KMS-11 (cell line): ENCODE measurements around the gene DNM3.

Experiments
- H2AFZ ChIP-seq: fragments of 200-600 bp; sonication (generic); 2 replicates; pipeline ENCODE4 v1.6.1; 2016; ENCODE audit warnings: antibody characterized with exemption, mixed run types, low read depth
- H3K27ac ChIP-seq: fragments of 200-600 bp; sonication (generic); 2 replicates; pipeline ENCODE4 v1.6.1; 2016; ENCODE audit warnings: mild to moderate bottlenecking, mixed run types
- H3K27me3 ChIP-seq: fragments of 200-600 bp; sonication (generic); 2 replicates; pipeline ENCODE4 v1.6.1; 2017; ENCODE audit warnings: mild to moderate bottlenecking, low read depth, mixed run types, moderate library complexity; ENCODE audit not compliant: insufficient read depth
- H3K36me3 ChIP-seq: fragments of 200-600 bp; sonication (generic); 2 replicates; pipeline ENCODE4 v1.6.1; 2017; ENCODE audit warnings: mild to moderate bottlenecking, mixed run types; ENCODE audit not compliant: insufficient read depth
- H3K4me1 ChIP-seq: fragments of 200-600 bp; sonication (generic); 2 replicates; pipeline ENCODE4 v1.6.1; 2016; ENCODE audit warnings: mild to moderate bottlenecking, low read depth, mixed run types; ENCODE audit not compliant: poor library complexity, severe bottlenecking
- H3K4me2 ChIP-seq: fragments of 200-600 bp; sonication (generic); 2 replicates; pipeline ENCODE4 v1.7.0; 2016; ENCODE audit warnings: mild to moderate bottlenecking, mixed run types
- H3K4me3 ChIP-seq: fragments of 200-600 bp; sonication (generic); IDR thresholded peaks from 2 replicates; pipeline ENCODE4 v1.6.1; 2017; ENCODE audit warnings: low read depth, low read length, mixed read lengths; ENCODE audit not compliant: insufficient read depth
- H3K79me2 ChIP-seq: fragments of 200-600 bp; sonication (generic); 2 replicates; pipeline ENCODE4 v1.6.1; 2016; ENCODE audit warnings: low read depth, mixed run types; ENCODE audit not compliant: insufficient read depth
- H3K9ac ChIP-seq: fragments of 200-600 bp; sonication (generic); 2 replicates; pipeline ENCODE4 v1.6.1; 2016; ENCODE audit warnings: mild to moderate bottlenecking, mixed run types
- H4K20me1 ChIP-seq: fragments of 200-600 bp; sonication (generic); 2 replicates; pipeline ENCODE4 v1.6.1; 2016; ENCODE audit warnings: mild to moderate bottlenecking, mixed run types; ENCODE audit not compliant: insufficient read depth
- TF ChIP-seq, protein P1 (sequence below): fragments of 200-600 bp; sonication (generic); conservative IDR thresholded peaks from 2 replicates; pipeline ENCODE4 v1.6.1; 2017; ENCODE audit warnings: low read depth, mild to moderate bottlenecking, antibody characterized with exemption, low read length, moderate library complexity, mixed read lengths

DNM3 gene

DNA sequence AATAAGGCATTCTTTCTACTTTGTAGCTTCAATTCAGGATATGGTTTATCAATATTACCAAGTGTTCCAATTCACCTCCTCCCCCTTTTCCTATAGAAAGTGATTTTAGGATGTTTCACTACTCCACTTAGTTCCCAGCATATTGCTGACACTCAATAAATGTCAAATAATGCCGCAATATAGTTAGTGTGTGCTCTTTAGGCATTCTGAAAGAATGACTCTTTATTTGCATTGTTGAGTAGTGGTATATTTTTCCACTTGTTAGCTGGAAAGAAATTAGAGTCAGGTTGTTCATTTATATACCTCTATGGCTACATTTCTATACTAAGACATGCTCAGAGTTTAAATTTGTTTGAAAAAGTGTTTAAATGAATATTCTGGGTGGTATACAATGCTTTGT lies 424.6 kb downstream of the DNM3 start:
- Histone ChIP-seq H3K9ac (no peak overlapping the region), H3K4me1 (no peaks in the 10 kb centered on the region), H3K4me3 (no peak overlapping the region), H3K79me2 (no peaks in the 10 kb centered on the region), H3K36me3 (no peaks in the 10 kb centered on the region), H2AFZ (no peak overlapping the region), H3K4me2 (no peak overlapping the region), H3K27me3 (no peaks in the 10 kb centered on the region), H3K27ac (no peak overlapping the region), H4K20me1 (no peaks in the 10 kb centered on the region)
- TF ChIP-seq, protein P1, sequence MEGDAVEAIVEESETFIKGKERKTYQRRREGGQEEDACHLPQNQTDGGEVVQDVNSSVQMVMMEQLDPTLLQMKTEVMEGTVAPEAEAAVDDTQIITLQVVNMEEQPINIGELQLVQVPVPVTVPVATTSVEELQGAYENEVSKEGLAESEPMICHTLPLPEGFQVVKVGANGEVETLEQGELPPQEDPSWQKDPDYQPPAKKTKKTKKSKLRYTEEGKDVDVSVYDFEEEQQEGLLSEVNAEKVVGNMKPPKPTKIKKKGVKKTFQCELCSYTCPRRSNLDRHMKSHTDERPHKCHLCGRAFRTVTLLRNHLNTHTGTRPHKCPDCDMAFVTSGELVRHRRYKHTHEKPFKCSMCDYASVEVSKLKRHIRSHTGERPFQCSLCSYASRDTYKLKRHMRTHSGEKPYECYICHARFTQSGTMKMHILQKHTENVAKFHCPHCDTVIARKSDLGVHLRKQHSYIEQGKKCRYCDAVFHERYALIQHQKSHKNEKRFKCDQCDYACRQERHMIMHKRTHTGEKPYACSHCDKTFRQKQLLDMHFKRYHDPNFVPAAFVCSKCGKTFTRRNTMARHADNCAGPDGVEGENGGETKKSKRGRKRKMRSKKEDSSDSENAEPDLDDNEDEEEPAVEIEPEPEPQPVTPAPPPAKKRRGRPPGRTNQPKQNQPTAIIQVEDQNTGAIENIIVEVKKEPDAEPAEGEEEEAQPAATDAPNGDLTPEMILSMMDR, result no peak

DNA sequence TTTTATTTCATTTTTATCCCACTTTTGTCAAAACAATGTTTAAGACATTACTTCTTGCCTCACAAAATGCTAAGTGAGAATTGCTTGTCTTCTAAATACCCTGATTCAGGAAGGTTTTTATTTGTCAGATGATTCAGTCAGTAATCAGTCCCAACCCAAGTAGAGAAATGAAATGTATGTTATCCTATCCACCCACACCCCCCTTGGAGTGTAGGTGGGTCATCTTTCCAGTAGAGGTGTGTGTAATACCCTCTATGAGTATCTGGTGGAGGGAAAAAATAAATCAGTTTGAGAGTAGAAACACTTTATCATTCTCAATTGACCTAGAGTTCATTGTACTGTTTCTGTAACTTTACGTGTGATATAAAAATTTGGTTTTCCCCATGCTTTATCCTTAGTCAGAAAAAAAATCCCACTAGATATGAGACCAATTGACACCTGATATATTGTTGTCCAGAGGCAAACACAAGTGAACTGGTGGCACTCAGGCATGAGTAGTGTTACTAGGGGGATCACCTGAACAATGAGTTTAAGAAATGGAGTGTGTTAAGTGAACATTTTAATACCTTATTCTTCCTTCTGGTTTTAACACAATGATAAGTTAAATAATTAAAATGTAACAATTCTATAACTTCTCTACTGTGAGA lies 425.4 kb downstream of the DNM3 start:
- H3K36me3 ChIP-seq, result no peaks in the 10 kb centered on the region
- no peaks in the 10 kb centered on the region for H4K20me1 ChIP-seq
- no peak overlapping the region for H2AFZ ChIP-seq
- H3K27me3 ChIP-seq, result no peaks in the 10 kb centered on the region
- H3K4me1 ChIP-seq, result no peaks in the 10 kb centered on the region
- H3K9ac ChIP-seq, result no peak overlapping the region
- no peak overlapping the region for H3K4me3 ChIP-seq
- H3K4me2 ChIP-seq, result no peak overlapping the region
- TF ChIP-seq, protein P1, result no peak
- H3K27ac ChIP-seq, result no peak overlapping the region
- H3K79me2 ChIP-seq, result no peaks in the 10 kb centered on the region

DNA sequence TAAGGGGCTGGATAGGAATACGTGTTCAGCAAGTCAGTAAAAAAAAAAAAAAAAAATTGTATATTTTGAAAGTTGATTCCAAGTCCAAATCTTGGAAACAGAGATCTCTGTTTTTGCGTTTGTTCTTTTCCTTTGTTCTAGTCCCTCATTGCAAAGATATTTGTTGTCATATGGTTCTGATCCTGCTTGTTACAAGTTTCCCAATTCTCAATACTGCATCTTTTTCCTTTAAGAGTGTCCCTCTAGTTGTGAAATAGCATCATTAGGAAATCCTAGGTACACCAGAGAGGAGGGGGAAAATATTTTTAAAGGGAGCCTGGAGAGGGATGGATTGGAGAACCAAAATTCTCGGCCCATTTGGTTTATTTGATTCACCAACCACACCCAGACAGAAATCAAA lies 426.9 kb downstream of the DNM3 start:
- Histone ChIP-seq H3K9ac (no peak overlapping the region), H3K36me3 (no peaks in the 10 kb centered on the region), H3K79me2 (no peaks in the 10 kb centered on the region), H2AFZ (no peak overlapping the region), H4K20me1 (no peaks in the 10 kb centered on the region), H3K27me3 (no peaks in the 10 kb centered on the region), H3K4me1 (no peaks in the 10 kb centered on the region), H3K4me2 (no peak overlapping the region), H3K4me3 (no peak overlapping the region), H3K27ac (no peak overlapping the region)
- TF ChIP-seq, protein P1, result no peak

DNA sequence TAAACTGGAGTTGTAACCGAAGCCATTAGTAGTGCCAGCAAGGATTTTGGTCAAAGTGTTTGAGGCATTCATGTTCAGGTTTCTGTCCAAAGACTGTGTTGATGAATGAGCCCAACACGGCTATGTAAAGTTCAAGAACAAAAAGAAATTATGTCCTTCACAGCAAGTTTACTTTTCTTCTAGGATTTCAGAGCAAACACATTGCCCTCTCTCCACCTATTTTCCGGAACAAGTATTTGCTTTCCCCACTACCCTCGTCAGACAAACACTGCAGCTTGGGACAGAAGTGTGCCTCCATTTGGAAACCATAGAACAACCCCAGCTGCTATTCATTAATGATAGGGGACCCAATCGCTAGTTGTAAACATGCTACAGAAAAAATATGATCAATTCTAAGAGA lies 427.8 kb downstream of the DNM3 start:
- H3K27ac ChIP-seq, result no peak overlapping the region
- H3K79me2 ChIP-seq, result no peaks in the 10 kb centered on the region
- no peaks in the 10 kb centered on the region for H3K36me3 ChIP-seq
- no peak overlapping the region for H3K9ac ChIP-seq
- H3K4me1 ChIP-seq, result no peaks in the 10 kb centered on the region
- TF ChIP-seq, protein P1, result no peak
- H3K27me3 ChIP-seq, result no peaks in the 10 kb centered on the region
- H4K20me1 ChIP-seq, result no peaks in the 10 kb centered on the region
- no peak overlapping the region for H2AFZ ChIP-seq
- no peak overlapping the region for H3K4me3 ChIP-seq
- no peak overlapping the region for H3K4me2 ChIP-seq
